Spinal cord (tissue), 10 donors: ENCODE data around the gene SND1. TPM values are rescaled to one million over a fixed set of nuclear protein-coding genes. Genes with fewer than 3 reads are reported as not detected.

Experiments used
- DNase-seq, 6 donors: peaks; one replicate each; pipeline versions ENCODE4 v3.0.0 to v3.0.0-alpha.2; 2013 to 2015; ENCODE audit warnings: low spot score in 6 of 6, low read depth in 4 of 6
- H3K27ac ChIP-seq: one replicate; pipeline ENCODE4 v1.5.1; 2013; ENCODE audit warnings: low read depth, low read length, control low read depth
- H3K27me3 ChIP-seq: one replicate; pipeline ENCODE4 v1.6.1; 2013; ENCODE audit warnings: low read length; ENCODE audit not compliant: control insufficient read depth, insufficient read depth
- H3K36me3 ChIP-seq: one replicate; pipeline ENCODE4 v1.6.1; 2013; ENCODE audit warnings: low read length; ENCODE audit not compliant: control insufficient read depth, insufficient read depth
- H3K4me1 ChIP-seq: one replicate; pipeline ENCODE4 v1.6.1; 2013; ENCODE audit warnings: low read length; ENCODE audit not compliant: control insufficient read depth, insufficient read depth
- H3K4me3 ChIP-seq: one replicate; pipeline ENCODE4 v1.5.1; 2013; ENCODE audit warnings: low read depth, low read length, control low read depth
- H3K9me3 ChIP-seq: one replicate; pipeline ENCODE4 v1.6.1; 2013; ENCODE audit warnings: low read length; ENCODE audit not compliant: control insufficient read depth, insufficient read depth
- WGBS: methylation state at CpG from one replicate; pipeline ENCODE4 v1.1.5; 2013; ENCODE audit warnings: missing lambda C conversion rate; ENCODE audit not compliant: insufficient coverage; 5-methylcytosine and 5-hydroxymethylcytosine counted together
- polyA plus RNA-seq, 2 donors: library from polyadenylated mRNA; unstranded; fragments of 120-200 nt; gene quantifications; one replicate each; pipeline ENCODE4 v1.2.1, GENCODE V29; 2013; ENCODE audit not compliant: insufficient read length in 2 of 2
- total RNA-seq, 2 donors: library from RNA; depleted of rRNA in 1 of 2; stranded (reverse); fragments of 120-200 nt in 1 of 2; fragments of >200 nt in 1 of 2; gene quantifications; one replicate each; pipeline versions ENCODE4 v1.2.3 to v1.2.4, GENCODE V29; 2013 to 2014
- donor health status: healthy.

The SND1 gene
- total and polyA plus RNA-seq, 4 donors, result 72.1 to 125 (median 91.3) TPM

DNA sequence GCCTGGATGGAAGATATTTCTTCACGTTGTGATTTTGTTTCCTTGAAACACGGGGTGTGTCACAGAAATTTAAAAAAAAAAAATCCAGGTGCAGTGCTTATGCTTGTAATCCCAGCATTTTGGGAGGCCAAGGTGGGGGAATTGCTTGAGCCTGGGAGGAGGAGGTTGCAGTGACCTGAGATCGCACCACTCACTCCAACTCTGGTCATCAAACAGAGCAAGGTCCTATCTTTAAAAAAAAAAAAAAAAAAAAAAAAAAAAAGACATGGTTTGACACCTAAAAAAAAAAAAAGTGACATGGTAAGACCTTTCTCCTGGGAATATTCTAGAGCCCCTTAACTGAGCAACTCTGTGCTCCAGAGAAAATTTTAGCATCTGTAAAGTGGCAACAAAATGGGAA is 388.2 kb downstream of the SND1 start:
- Histone ChIP-seq H3K4me3 (no peak overlapping the region), H3K9me3 (no peaks in the 10 kb centered on the region), H3K4me1 (peaks cover 24% of the 10 kb centered on the region), H3K27me3 (no peaks in the 10 kb centered on the region), H3K27ac (no peak overlapping the region), H3K36me3 (no peaks in the 10 kb centered on the region)
- no CpG with 5 or more reads among the region's 3 CpGs for WGBS
- DNase-seq, result no peak

GRCh38 chr7:128041203-128041602 is 389.2 kb downstream of the SND1 start:
- H3K4me1 ChIP-seq, result peaks cover 24% of the 10 kb centered on the region
- WGBS, result no CpG with 5 or more reads among the region's 7 CpGs
- no peaks in the 10 kb centered on the region for H3K27me3 ChIP-seq
- H3K27ac ChIP-seq, result peak overlapping the region; percentile 93
- no peaks in the 10 kb centered on the region for H3K36me3 ChIP-seq
- no peak overlapping the region for H3K4me3 ChIP-seq
- no peak for DNase-seq
- H3K9me3 ChIP-seq, result no peaks in the 10 kb centered on the region

GRCh38 chr7:128042012-128042411 is 390.0 kb downstream of the SND1 start:
- Histone ChIP-seq H3K4me1 (peaks cover 23% of the 10 kb centered on the region), H3K27me3 (no peaks in the 10 kb centered on the region), H3K36me3 (no peaks in the 10 kb centered on the region), H3K9me3 (no peaks in the 10 kb centered on the region), H3K4me3 (peak overlapping the region; percentile 10), H3K27ac (peak overlapping the region; percentile 93)
- WGBS, result 71% methylated on average over 1 of the region's 2 CpGs
- peak in 4 of 6 donors; percentile 71 to 93 (median 84) for DNase-seq

GRCh38 chr7:128044064-128044463 is 392.1 kb downstream of the SND1 start:
- DNase-seq, result no peak
- peaks cover 21% of the 10 kb centered on the region for H3K4me1 ChIP-seq
- H3K27ac ChIP-seq, result no peak overlapping the region
- no peaks in the 10 kb centered on the region for H3K36me3 ChIP-seq
- H3K9me3 ChIP-seq, result no peaks in the 10 kb centered on the region
- 80% methylated on average over 2 of the region's 5 CpGs for WGBS
- H3K4me3 ChIP-seq, result no peak overlapping the region
- no peaks in the 10 kb centered on the region for H3K27me3 ChIP-seq

GRCh38 chr7:128045158-128045557 is 393.2 kb downstream of the SND1 start:
- H3K27ac ChIP-seq, result no peak overlapping the region
- no peaks in the 10 kb centered on the region for H3K36me3 ChIP-seq
- no peak for DNase-seq
- H3K27me3 ChIP-seq, result no peaks in the 10 kb centered on the region
- no peaks in the 10 kb centered on the region for H3K9me3 ChIP-seq
- 100% methylated on average over 1 of the region's 1 CpG for WGBS
- peaks cover 21% of the 10 kb centered on the region for H3K4me1 ChIP-seq
- no peak overlapping the region for H3K4me3 ChIP-seq

DNA sequence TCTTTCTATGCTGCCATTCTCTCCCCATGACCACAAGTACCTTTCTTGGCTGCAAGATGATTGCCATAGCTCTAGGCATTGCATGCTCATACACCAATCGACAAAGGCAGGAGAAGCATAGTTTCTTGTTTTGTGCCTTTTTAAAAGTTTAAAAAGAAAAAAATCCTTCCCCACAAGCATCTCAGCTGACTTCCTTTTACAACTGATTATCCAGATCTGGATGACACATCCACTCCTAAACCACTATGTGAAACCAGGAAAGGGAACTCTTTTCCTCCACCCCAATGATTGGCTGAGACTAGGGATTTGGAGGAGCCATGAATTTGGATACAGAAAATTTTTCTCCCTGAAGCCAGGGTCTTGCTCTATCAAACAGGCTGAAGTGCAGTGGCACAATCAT is 393.8 kb downstream of the SND1 start:
- WGBS, result no CpG with 5 or more reads among the region's 1 CpG
- Histone ChIP-seq H3K27ac (no peak overlapping the region), H3K36me3 (no peaks in the 10 kb centered on the region), H3K4me1 (peaks cover 19% of the 10 kb centered on the region), H3K9me3 (no peaks in the 10 kb centered on the region), H3K4me3 (no peak overlapping the region), H3K27me3 (no peaks in the 10 kb centered on the region)
- no peak for DNase-seq

GRCh38 chr7:128052404-128052803 is 400.4 kb downstream of the SND1 start:
- H3K9me3 ChIP-seq, result no peaks in the 10 kb centered on the region
- H3K36me3 ChIP-seq, result no peaks in the 10 kb centered on the region
- H3K4me1 ChIP-seq, result peaks cover 32% of the 10 kb centered on the region
- no peak overlapping the region for H3K27ac ChIP-seq
- no peak for DNase-seq
- no peaks in the 10 kb centered on the region for H3K27me3 ChIP-seq
- 85% methylated on average over 8 of the region's 9 CpGs for WGBS
- H3K4me3 ChIP-seq, result no peak overlapping the region

DNA sequence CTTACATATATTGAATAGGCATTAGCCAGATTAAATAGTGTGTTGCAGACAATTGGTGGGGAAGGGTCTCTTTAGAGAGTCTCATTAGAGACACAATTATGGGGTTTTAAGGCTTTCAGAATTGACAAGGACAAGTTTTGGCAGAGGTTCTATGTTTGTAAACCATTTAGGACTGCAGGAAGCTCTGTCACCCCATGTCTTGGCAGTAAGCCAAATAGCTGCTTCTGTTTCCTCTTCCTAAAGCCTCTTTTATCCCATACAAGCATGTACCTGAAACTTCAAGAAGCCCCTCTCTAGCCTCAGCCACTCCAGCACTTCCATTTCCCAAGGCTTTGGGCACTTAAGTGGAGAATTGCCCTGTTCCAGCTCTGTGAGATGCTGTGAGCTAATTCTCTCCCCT is 401.0 kb downstream of the SND1 start:
- Histone ChIP-seq H3K36me3 (no peaks in the 10 kb centered on the region), H3K27ac (peak overlapping the region; percentile 10), H3K9me3 (no peaks in the 10 kb centered on the region), H3K4me3 (no peak overlapping the region), H3K4me1 (peaks cover 32% of the 10 kb centered on the region), H3K27me3 (no peaks in the 10 kb centered on the region)
- peak in 2 of 6 donors; percentile 74 to 84 for DNase-seq

DNA sequence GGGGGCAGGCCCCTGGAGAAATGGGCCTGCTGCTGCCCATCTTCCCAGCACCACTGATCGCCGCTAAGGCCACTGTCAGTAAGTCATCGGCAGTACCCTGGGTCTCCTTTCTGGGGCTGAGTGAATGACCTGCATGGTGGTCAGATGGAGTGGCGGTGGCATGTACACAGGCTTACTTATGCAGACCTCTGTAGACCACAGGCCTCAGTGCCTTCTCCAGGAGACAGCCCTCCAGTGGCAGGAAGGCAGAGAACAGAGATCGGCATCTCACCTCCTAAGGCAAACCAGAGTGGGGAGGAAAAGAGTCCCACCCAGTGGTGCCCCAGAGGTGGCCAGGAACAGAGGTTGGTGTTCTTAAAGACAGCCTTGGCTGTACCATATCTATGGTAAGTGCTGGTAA is 402.0 kb downstream of the SND1 start:
- no peaks in the 10 kb centered on the region for H3K27me3 ChIP-seq
- H3K4me1 ChIP-seq, result peaks cover 32% of the 10 kb centered on the region
- DNase-seq, result no peak
- H3K9me3 ChIP-seq, result no peaks in the 10 kb centered on the region
- H3K36me3 ChIP-seq, result no peaks in the 10 kb centered on the region
- H3K4me3 ChIP-seq, result no peak overlapping the region
- peak overlapping the region; percentile 11 for H3K27ac ChIP-seq
- WGBS, result 63% methylated on average over 3 of the region's 5 CpGs

DNA sequence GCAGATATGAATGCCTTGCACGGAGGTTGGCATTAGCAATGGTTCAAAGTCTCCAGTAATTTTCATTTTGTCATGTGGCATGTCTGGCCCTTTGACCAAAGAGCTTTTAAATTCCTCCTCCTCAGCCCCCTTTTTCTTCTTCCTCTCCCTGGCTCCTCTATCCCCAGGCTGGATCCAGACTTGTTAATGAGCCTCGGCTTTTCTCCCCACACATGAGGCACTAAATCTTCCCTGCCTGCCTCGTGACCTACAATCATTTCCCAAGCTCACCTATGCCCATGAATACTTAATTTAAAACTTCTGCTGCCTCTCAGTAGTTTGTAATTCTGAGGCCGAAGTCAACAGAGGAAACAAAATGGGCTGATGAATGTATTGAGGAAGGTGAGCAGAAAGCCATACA is 402.5 kb downstream of the SND1 start:
- peak in 2 of 6 donors; percentile 57 to 76 for DNase-seq
- Histone ChIP-seq H3K27ac (peak overlapping the region; percentile 11), H3K4me3 (no peak overlapping the region), H3K27me3 (no peaks in the 10 kb centered on the region), H3K9me3 (no peaks in the 10 kb centered on the region), H3K4me1 (peaks cover 32% of the 10 kb centered on the region), H3K36me3 (no peaks in the 10 kb centered on the region)
- WGBS, result 45% methylated on average over 2 of the region's 4 CpGs
